ENCODE data around the gene NKTR.
"Not testable (repeated sequence)": the region's sequence is repeated elsewhere in the genome, so short reads cannot be mapped to it uniquely, and the experiment has no call there.

The NKTR gene

DNA sequence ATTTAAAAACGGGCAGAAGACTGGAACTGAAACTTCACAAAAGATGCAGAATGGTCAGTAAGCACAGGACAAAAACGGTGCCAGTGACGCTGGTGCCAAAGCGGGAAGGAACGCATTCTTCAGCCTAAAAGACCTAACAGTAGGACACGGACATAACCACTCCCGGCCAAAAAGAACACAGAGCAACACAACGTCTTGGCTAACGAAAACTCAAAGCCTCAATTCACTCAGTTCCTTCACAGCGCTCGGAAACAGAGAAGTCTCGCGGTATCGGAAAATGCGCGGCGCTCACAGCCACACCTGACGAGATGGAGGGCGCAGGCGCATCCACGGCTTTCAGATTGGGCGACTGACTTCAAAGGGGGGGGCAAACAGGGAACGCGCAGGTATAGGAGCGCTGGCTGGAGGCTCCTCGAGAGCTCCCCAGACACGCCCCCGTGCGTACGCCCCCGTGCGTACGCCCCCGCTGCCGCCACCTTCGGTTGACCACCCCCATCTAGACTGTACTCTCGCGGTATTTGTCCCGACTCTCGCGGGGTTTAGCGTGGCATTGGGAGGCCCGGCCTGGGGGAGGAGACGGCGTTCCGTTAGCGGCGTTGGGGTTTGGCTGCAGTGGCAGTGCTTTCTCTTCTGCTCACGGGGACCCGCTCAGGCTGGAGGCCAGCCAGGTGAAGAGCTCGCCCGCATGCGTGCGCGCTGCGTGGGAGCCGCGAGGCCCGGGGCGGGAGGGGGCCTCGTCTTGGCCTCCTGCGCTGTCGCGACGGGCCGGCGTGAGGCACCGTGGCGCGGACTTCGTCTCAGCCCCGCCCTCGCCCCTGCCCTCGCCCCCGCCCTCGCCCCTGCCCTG, at the start of gene NKTR:
TSS of gene NKTR (plus strand) at position 576 of the 847 bp plus-strand sequence. CDS start 321 bp downstream, outside the sequence.
- DNase-seq (ENCODE audit: low read depth in 2 of 3, low spot score in 2 of 3): peak; percentile 97 to 99 (median 98)

DNA sequence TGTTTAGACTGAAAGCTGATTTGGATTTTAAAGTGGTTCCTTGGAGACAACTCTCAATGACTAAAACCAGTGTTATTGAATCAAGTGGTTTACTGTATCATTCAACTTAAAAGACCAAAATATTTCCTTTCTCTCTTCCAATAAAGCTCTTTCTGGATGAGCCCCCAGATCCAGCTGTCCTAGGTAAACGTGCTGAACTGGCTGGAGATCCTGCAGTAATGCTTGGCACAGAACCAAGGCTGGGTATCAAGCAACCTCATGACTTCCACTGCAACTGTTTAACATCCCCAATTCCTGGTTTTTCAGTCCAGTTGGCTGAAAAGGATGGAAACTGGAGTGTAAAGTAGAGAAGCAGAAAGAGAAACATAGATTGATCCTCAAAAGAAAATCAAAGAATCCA, 47.7 kb upstream of the NKTR start:
- DNase-seq (ENCODE audit: low read depth in 2 of 3, low spot score in 2 of 3): no peak

DNA sequence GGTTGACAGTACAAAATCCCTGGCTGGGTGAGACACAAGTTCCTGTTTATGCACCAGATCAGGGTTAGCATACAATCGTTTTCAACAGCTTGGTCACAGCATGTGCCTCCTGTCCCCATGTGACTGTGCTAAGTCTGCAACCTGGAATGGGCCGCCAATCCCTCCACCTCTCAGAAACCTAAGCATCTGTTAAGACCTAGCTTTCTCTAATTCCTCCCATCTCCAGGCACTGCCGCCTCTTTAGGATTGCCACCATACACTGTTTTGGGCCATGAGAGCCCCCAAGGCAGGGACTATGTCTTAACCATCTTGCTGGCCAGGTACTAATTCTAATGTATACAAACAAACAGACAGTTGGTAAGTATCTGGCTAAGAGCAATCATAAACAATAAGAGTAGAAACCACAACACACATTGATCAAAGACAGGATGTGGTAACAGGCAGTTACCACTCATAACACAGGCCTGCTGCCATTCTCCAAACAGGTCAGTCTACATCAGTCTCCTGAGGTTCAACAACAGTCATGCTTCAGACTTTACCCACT, 44.3 kb upstream of the NKTR start:
- DNase-seq (ENCODE audit: low read depth in 2 of 3, low spot score in 2 of 3): no peak

- DNase-seq (ENCODE audit: low read depth in 2 of 3, low spot score in 2 of 3): not testable (repeated sequence)
Measured at GRCh38 chr3:42556817-42557216, 43.7 kb upstream of the NKTR start.

DNA sequence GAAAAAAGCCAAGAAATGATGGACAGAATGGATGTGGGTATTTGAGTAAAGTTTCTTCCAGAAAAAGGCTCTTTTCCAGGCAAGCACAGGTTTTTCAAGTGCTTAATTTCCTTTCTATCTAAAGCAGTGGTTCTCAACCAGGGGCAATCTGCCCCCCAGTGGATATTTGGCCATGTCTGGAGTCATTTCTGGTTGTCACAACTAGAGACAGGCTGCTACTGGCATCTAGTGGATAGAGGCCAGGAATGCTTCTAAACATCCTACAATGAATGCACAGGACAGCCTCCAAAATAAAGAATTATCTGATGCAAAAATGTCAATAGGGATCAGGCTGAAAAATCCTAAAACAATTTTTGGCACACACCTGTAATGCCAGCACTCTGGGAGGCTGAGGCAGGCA, 42.6 kb upstream of the NKTR start:
- DNase-seq (ENCODE audit: low read depth in 2 of 3, low spot score in 2 of 3): no peak

DNA sequence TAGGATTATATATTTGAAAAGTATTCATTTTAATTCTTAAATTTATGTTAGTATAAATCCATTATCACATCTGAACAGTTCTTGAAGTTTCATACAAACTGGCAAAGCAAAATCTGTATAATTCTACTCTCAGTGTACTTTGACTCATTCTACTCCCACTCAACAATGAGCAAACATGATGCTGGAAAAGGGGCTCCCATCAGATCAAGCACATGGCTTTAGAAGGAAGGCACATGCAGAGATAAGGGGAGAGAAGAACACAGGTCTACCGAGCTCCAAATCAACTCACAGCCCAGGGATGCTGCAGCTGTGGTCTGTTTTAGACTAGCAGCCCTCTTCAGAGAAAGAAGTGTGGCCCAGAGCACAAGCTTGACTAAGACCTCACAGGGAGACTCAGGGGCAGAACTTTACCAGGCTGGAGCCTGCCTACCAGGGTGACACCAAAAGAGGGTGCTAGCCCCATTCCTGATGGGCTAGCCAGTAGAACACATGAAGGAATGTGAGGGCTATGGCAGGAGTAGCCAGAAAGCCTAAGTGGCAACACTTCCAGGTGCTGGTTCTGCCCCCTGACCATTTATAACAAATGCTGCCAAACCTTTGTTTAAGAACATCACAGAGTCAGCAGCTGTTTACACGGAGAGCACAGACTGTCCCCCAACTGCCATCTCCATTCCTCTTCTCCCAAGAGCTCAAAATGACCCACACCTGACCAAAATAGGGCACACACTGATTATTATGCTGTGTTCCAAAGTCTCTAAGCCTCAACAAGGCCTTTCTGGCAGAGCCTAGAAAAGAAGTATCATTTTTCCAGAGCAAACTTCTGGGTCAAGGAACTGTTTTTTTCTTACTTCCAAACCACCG, 38.2 kb upstream of the NKTR start:
- no peak for DNase-seq (ENCODE audit: low read depth in 2 of 3, low spot score in 2 of 3)

DNA sequence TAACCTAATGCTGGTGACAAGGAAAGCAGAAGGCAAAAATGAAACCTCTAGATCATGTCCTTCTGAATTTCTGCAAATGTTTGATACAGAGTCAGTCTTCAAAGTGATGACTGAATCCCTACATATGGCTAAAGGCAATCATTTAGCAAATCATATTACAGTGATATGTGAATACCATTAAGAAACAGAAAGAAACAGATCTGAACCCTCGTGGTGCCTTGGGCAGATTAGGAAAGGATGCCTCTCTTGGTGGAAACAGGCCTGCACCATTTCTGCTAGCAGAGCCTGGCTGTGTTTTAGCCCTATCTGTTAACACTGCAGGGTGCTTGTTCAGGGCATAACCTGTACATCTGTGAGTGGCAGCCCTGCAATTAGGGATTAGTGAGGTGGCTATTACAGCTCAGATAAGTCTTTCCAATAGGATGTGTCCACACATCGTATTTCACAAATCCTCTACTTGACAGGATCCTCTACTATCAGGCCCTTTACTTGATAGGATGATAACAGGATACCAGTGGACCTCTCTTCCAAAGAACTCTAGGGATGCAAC, 30.8 kb upstream of the NKTR start:
- no peak for DNase-seq (ENCODE audit: low read depth in 2 of 3, low spot score in 2 of 3)

- no peak for DNase-seq (ENCODE audit: low read depth in 2 of 3, low spot score in 2 of 3)
Measured at GRCh38 chr3:42572278-42572677, 28.2 kb upstream of the NKTR start.

DNA sequence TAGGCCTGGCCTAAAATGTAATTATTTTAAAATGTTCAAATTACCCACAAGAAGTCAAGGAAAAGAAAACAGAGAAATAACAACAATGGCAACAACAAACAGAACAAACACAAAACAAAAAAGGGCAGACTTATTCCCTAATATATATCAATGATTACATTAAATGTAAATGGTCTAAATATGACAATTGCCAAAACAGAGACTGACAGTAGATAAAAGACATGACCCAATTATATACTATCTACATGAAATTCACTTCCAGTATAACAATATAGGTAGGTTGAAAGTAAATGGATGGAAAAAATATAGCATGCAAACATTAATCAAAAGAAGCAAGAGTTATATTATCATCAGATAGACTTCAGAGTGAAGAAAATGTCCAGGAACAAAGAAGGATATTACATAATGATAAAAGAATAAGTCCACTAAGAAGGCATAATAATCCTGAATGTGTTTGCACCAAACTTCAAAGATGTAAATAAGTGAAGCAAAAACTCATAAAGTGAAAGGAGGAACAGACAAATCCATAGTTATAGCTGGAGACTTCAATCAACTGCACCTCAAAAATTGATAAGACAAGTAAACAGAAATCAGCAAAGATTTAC, 25.2 kb upstream of the NKTR start:
- no peak for DNase-seq (ENCODE audit: low read depth in 2 of 3, low spot score in 2 of 3)

GRCh38 chr3:42578054-42578453, 22.4 kb upstream of the NKTR start:
- DNase-seq (ENCODE audit: low read depth in 2 of 3, low spot score in 2 of 3): no peak

DNA sequence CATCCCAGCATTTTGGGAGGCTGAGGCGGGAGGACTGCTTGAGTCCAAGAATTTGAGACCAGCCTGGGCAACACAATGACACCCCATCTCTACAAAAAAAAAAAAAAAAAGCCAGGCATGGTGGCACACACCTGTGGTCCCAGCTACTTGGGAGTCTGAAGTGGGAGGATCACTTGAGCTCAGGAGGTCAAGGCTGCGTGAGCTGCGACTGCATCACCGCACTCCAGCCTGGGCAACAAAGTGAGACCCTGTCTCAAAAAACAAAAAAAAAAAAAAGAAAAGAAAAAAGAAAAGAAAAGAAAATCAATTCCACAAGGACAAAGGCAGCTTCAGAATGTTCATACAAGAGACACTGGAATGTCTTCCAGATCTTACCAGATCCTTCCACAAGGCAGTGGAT, 21.1 kb upstream of the NKTR start:
- DNase-seq (ENCODE audit: low read depth in 2 of 3, low spot score in 2 of 3): not testable (repeated sequence)

GRCh38 chr3:42581400-42581708, 19.1 kb upstream of the NKTR start:
- no peak for DNase-seq (ENCODE audit: low read depth in 2 of 3, low spot score in 2 of 3)

DNA sequence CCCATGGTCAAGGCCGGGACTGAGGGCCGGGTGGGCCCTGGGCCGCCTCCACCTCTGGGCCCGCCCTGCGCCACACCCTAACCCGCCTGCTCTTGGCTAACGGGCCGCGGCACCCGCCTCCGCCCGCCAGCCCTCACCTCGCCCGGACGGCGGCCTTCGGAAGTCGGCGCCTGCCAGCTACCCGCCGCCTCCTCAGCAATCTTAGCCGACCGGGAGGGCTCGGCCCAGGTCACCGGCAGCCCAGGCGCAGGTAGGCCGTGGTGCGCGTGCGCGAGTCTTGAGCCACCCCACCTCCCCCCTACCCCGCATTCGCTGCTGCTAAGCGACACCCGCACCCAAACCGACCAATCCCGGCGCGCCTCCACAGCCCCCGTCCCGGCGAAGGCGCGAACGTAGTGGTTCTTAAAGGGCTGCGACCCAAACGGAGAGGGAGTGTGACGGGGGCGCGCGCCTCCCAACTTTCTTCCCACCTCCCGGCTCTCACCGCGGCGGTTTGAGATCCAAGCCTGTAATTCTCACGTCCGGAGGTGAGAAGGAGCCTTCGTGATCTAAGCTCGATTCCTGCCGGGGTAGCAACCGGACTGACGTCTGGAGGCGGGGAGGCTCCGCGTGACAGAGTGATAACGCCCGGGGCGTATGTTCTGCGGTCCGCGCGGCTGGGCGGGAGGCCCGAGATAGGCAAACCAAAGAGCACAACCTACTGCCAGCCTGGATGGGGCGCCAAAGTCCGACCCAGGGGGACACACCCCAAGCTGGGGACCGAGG, 18.6 kb upstream of the NKTR start, which contains the start of gene SEC22C:
TSS of gene SEC22C (minus strand) at position 259 of the 765 bp plus-strand sequence. CDS start 12,921 bp downstream, outside the sequence.
- DNase-seq (ENCODE audit: low read depth in 2 of 3, low spot score in 2 of 3): peak; percentile 85 to 93 (median 92)

GRCh38 chr3:42582474-42583070, 17.9 kb upstream of the NKTR start:
- no peak for DNase-seq (ENCODE audit: low read depth in 2 of 3, low spot score in 2 of 3)

- no peak for DNase-seq (ENCODE audit: low read depth in 2 of 3, low spot score in 2 of 3)
Measured at GRCh38 chr3:42588625-42589024, 11.9 kb upstream of the NKTR start.

- DNase-seq (ENCODE audit: low read depth in 2 of 3, low spot score in 2 of 3): no peak
Measured at GRCh38 chr3:42589382-42590109, 10.9 kb upstream of the NKTR start.

GRCh38 chr3:42590989-42591756, 9.3 kb upstream of the NKTR start:
- no peak for DNase-seq (ENCODE audit: low read depth in 2 of 3, low spot score in 2 of 3)

GRCh38 chr3:42591811-42592210, 8.7 kb upstream of the NKTR start:
- no peak for DNase-seq (ENCODE audit: low read depth in 2 of 3, low spot score in 2 of 3)

DNA sequence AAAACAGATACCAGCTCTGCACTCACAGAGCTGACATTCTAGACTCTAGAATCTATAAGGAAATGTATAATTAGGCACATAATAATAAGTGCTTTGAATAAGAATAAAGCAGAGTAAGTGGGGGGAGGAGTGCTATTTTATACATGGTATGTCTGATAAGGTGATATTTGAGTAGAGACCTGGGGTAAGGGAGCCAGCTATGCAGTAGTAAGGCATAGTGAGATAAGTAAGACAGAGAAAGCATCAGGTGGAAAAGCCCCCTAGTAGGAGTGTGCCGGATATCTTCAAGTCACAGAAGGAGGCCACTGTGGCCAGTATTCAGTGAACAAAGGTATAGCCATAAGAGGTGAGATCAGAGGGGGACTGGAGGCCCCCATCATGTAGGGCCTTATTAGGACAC, 6.9 kb upstream of the NKTR start:
- DNase-seq (ENCODE audit: low read depth in 2 of 3, low spot score in 2 of 3): no peak

Data from activated CD8-positive, alpha-beta memory T cell treated with anti-CD3 and anti-CD28 coated beads for 48 hours (primary cell).